ENCODE measurements around the gene MYO10.
A peak's percentile ranks its signal among the peaks of the same experiment; 100 is the strongest.

The MYO10 gene

GRCh38 chr5:16707168-16707868 lies 228.8 kb downstream of the MYO10 start:
- no peaks in the 10 kb centered on the region for H3K36me3 Mint-ChIP-seq
- H3K4me1 Mint-ChIP-seq, result no peaks in the 10 kb centered on the region
- no peak for DNase-seq
- no peak overlapping the region for H3K27ac Mint-ChIP-seq
- peaks cover 0 to 5% of the 10 kb centered on the region in 2 donors for H3K27me3 Mint-ChIP-seq
- no peaks in the 10 kb centered on the region for H3K9me3 Mint-ChIP-seq
- H3K4me3 Mint-ChIP-seq, result no peak overlapping the region
- ATAC-seq (replicated peaks), result no peak

- no peak overlapping the region for H3K4me3 Mint-ChIP-seq
- H3K4me1 Mint-ChIP-seq, result no peaks in the 10 kb centered on the region
- no peak overlapping the region for H3K27ac Mint-ChIP-seq
- DNase-seq (no peak), ATAC-seq (replicated peaks) (no peak)
- H3K27me3 Mint-ChIP-seq, result no peaks in the 10 kb centered on the region
- peaks cover 0 to 1% of the 10 kb centered on the region in 2 donors for H3K9me3 Mint-ChIP-seq
- H3K36me3 Mint-ChIP-seq, result no peaks in the 10 kb centered on the region
Measured at GRCh38 chr5:16704945-16705344, 231.1 kb downstream of the MYO10 start.

GRCh38 chr5:16702964-16703363 lies 233.1 kb downstream of the MYO10 start:
- DNase-seq (no peak), ATAC-seq (replicated peaks) (no peak)
- Mint-ChIP-seq H3K27me3 (no peaks in the 10 kb centered on the region), H3K4me3 (no peak overlapping the region), H3K9me3 (peaks cover 0 to 1% of the 10 kb centered on the region in 2 donors), H3K27ac (no peak overlapping the region), H3K4me1 (no peaks in the 10 kb centered on the region), H3K36me3 (no peaks in the 10 kb centered on the region)

- DNase-seq, result no peak
- no peak overlapping the region for H3K27ac Mint-ChIP-seq
Measured at GRCh38 chr5:16701134-16702099, 234.7 kb downstream of the MYO10 start.

GRCh38 chr5:16700081-16700480 lies 236.0 kb downstream of the MYO10 start:
- DNase-seq (no peak), ATAC-seq (replicated peaks) (no peak)
- H3K27ac Mint-ChIP-seq, result no peak overlapping the region
- H3K27me3 Mint-ChIP-seq, result peaks cover 4 to 6% of the 10 kb centered on the region in 2 donors
- peaks cover 0 to 1% of the 10 kb centered on the region in 2 donors for H3K9me3 Mint-ChIP-seq
- no peaks in the 10 kb centered on the region for H3K36me3 Mint-ChIP-seq
- no peaks in the 10 kb centered on the region for H3K4me1 Mint-ChIP-seq
- H3K4me3 Mint-ChIP-seq, result no peak overlapping the region

More at GRCh38 chr5:16701134-16702099, 234.7 kb downstream of the MYO10 start:
- Mint-ChIP-seq H3K4me1 (no peaks in the 10 kb centered on the region), H3K36me3 (no peaks in the 10 kb centered on the region), H3K9me3 (peaks cover 0 to 1% of the 10 kb centered on the region in 2 donors), H3K4me3 (no peak overlapping the region), H3K27me3 (peaks cover 4 to 6% of the 10 kb centered on the region in 2 donors)
- no peak for ATAC-seq (replicated peaks)

- no peak overlapping the region for H3K4me3 Mint-ChIP-seq
- DNase-seq, result no peak
- H3K9me3 Mint-ChIP-seq, result no peaks in the 10 kb centered on the region
- H3K27me3 Mint-ChIP-seq, result peaks cover 4 to 6% of the 10 kb centered on the region in 2 donors
- no peaks in the 10 kb centered on the region for H3K36me3 Mint-ChIP-seq
- H3K4me1 Mint-ChIP-seq, result no peaks in the 10 kb centered on the region
- H3K27ac Mint-ChIP-seq, result no peak overlapping the region
- no peak for ATAC-seq (replicated peaks)
Measured at GRCh38 chr5:16695779-16696178, 240.3 kb downstream of the MYO10 start.

- ATAC-seq (replicated peaks), result no peak
- Mint-ChIP-seq H3K36me3 (no peaks in the 10 kb centered on the region), H3K4me1 (no peaks in the 10 kb centered on the region), H3K27ac (no peak overlapping the region), H3K27me3 (peaks cover 4 to 6% of the 10 kb centered on the region in 2 donors), H3K9me3 (no peaks in the 10 kb centered on the region), H3K4me3 (no peak overlapping the region)
- DNase-seq, result no peak
Measured at GRCh38 chr5:16693879-16694278, 242.2 kb downstream of the MYO10 start.

GRCh38 chr5:16691731-16692130 lies 244.4 kb downstream of the MYO10 start:
- H3K27ac Mint-ChIP-seq, result no peak overlapping the region
- no peaks in the 10 kb centered on the region for H3K4me1 Mint-ChIP-seq
- H3K4me3 Mint-ChIP-seq, result no peak overlapping the region
- no peaks in the 10 kb centered on the region for H3K36me3 Mint-ChIP-seq
- no peaks in the 10 kb centered on the region for H3K27me3 Mint-ChIP-seq
- DNase-seq (no peak), ATAC-seq (replicated peaks) (no peak)
- no peaks in the 10 kb centered on the region for H3K9me3 Mint-ChIP-seq

GRCh38 chr5:16690243-16690852 lies 245.7 kb downstream of the MYO10 start:
- Mint-ChIP-seq H3K36me3 (no peaks in the 10 kb centered on the region), H3K27ac (no peak overlapping the region), H3K4me1 (no peaks in the 10 kb centered on the region), H3K9me3 (no peaks in the 10 kb centered on the region), H3K27me3 (no peaks in the 10 kb centered on the region), H3K4me3 (no peak overlapping the region)
- DNase-seq (peak; percentile 11), ATAC-seq (replicated peaks) (peak; percentile 58 to 75)

GRCh38 chr5:16687898-16688297 lies 248.2 kb downstream of the MYO10 start:
- no peak for DNase-seq
- H3K27me3 Mint-ChIP-seq, result peaks cover 0 to 5% of the 10 kb centered on the region in 2 donors
- H3K4me3 Mint-ChIP-seq, result no peak overlapping the region
- no peaks in the 10 kb centered on the region for H3K36me3 Mint-ChIP-seq
- ATAC-seq (replicated peaks), result no peak
- no peak overlapping the region for H3K27ac Mint-ChIP-seq
- H3K4me1 Mint-ChIP-seq, result no peaks in the 10 kb centered on the region
- H3K9me3 Mint-ChIP-seq, result no peaks in the 10 kb centered on the region

- Mint-ChIP-seq H3K36me3 (no peaks in the 10 kb centered on the region), H3K4me3 (no peak overlapping the region), H3K27me3 (peaks cover 0 to 8% of the 10 kb centered on the region in 2 donors), H3K9me3 (no peaks in the 10 kb centered on the region), H3K27ac (no peak overlapping the region), H3K4me1 (no peaks in the 10 kb centered on the region)
- ATAC-seq (replicated peaks), result no peak
- DNase-seq, result no peak
Measured at GRCh38 chr5:16685069-16685468, 251.0 kb downstream of the MYO10 start.

GRCh38 chr5:16681876-16682275 lies 254.2 kb downstream of the MYO10 start:
- Mint-ChIP-seq H3K4me1 (no peaks in the 10 kb centered on the region), H3K4me3 (no peak overlapping the region), H3K27me3 (peaks cover 0 to 8% of the 10 kb centered on the region in 2 donors), H3K36me3 (no peaks in the 10 kb centered on the region), H3K9me3 (no peaks in the 10 kb centered on the region), H3K27ac (no peak overlapping the region)
- no peak for ATAC-seq (replicated peaks)
- no peak for DNase-seq

GRCh38 chr5:16679863-16680262 lies 256.2 kb downstream of the MYO10 start:
- Mint-ChIP-seq H3K27ac (no peak overlapping the region), H3K4me3 (no peak overlapping the region), H3K4me1 (no peaks in the 10 kb centered on the region), H3K9me3 (no peaks in the 10 kb centered on the region), H3K27me3 (peaks cover 0 to 8% of the 10 kb centered on the region in 2 donors), H3K36me3 (no peaks in the 10 kb centered on the region)
- DNase-seq, result no peak
- no peak for ATAC-seq (replicated peaks)

GRCh38 chr5:16679190-16679589 lies 256.9 kb downstream of the MYO10 start:
- H3K4me1 Mint-ChIP-seq, result no peaks in the 10 kb centered on the region
- DNase-seq, result no peak
- H3K36me3 Mint-ChIP-seq, result no peaks in the 10 kb centered on the region
- H3K27me3 Mint-ChIP-seq, result peaks cover 0 to 8% of the 10 kb centered on the region in 2 donors
- H3K27ac Mint-ChIP-seq, result no peak overlapping the region
- H3K9me3 Mint-ChIP-seq, result no peaks in the 10 kb centered on the region
- H3K4me3 Mint-ChIP-seq, result no peak overlapping the region
- no peak for ATAC-seq (replicated peaks)
